ENCODE measurements around the gene MILR1.

The MILR1 gene, protein sequence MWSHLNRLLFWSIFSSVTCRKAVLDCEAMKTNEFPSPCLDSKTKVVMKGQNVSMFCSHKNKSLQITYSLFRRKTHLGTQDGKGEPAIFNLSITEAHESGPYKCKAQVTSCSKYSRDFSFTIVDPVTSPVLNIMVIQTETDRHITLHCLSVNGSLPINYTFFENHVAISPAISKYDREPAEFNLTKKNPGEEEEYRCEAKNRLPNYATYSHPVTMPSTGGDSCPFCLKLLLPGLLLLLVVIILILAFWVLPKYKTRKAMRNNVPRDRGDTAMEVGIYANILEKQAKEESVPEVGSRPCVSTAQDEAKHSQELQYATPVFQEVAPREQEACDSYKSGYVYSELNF

DNA sequence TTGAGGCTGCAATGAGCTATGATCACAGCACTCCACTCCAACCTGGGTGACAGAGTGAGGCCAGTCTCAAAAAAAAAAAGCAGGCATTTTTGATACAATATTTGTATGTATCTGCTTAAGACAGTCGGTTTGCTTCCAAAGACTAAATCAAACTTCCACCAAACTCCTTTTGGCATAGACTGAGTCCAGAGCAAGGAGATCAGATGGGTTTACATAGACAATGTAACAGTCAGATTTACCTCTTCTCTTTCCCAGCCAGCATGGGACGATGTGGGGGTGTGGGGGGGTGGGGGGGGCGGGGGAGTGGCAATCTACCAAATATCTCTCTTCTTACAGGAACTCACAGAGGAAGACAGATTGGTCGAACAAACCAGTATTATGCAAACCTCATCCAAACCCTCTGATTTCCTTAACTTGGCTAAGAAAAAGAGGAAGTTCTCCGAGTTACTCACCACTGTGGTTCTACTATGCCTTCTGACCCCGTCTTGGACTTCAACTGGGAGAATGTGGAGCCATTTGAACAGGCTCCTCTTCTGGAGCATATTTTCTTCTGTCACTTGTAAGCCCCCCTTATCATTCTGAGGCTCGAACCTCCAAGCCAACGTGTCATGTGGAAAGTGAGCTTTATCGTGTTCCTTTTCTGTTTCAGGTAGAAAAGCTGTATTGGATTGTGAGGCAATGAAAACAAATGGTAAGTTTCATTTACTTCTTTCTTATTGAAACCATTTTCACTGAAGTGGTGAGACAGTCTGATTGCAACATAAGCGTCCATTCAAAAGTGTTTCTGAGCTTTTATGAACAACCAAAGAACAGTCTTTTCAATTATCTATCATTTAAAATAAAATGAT, at the start of gene MILR1:
TSS of gene MILR1 (plus strand) at position 451 of the 848 bp plus-strand sequence. CDS start at position 505, 54 bp downstream.
- Mint-ChIP-seq H3K9me3 (no peaks in the 10 kb centered on the region), H3K4me3 (no peak within 1 kb of the TSS), H3K27ac (peak within 1 kb of the TSS; percentile 23), H3K36me3 (no peaks in the 10 kb centered on the region), H3K4me1 (peaks cover 13% of the 10 kb centered on the region)
- ATAC-seq = no peak
- no peak for DNase-seq (ENCODE audit: low spot score in 2 of 2)

DNA sequence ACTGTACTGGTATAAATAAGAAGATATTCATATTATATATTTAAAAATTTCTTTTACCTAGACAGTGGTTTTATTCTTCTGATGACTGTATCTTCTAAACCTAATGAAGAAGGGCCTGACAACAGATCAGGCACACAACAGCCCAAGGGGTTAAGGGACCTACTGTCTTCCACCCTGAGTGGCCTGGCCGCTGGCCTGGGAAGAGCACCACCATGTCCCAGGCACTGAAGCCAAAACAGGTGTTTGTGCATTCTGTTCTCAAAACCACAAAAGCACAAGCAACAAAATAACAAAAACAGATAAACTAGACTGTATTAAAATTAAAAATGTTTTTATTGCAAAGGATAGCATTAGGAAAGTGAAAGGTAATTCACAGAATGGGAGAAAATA, 49.2 kb upstream of the MILR1 start:
- Mint-ChIP-seq H3K4me1 (peaks cover 10% of the 10 kb centered on the region), H3K36me3 (no peaks in the 10 kb centered on the region)

DNA sequence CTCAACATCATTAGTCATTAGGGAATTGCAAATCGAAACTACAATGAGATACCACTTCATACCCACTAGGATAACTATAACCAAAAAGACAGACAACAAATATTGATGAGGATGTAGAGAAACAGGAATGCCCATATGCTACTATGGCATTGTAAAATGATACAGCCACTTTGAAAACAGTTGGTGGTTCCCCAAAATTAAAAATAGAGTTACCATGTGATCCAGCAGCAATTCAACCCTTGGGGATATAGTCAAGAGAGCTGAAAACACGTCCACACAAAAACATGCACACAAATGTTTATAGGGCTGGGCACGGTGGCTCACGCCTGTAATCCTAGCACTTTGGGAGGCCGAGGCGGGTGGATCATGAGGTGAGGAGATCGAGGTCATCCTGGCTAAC, 48.3 kb upstream of the MILR1 start:
- H3K36me3 Mint-ChIP-seq = no peaks in the 10 kb centered on the region
- H3K27ac Mint-ChIP-seq = no peak overlapping the region
- no peaks in the 10 kb centered on the region for H3K9me3 Mint-ChIP-seq
- H3K4me1 Mint-ChIP-seq = peaks cover 10% of the 10 kb centered on the region
- no peak for ATAC-seq
- no peak overlapping the region for H3K4me3 Mint-ChIP-seq
- no peak for DNase-seq (ENCODE audit: low spot score in 2 of 2)

More for the DNA sequence above, 49.2 kb upstream of the MILR1 start:
- no peak for DNase-seq (ENCODE audit: low spot score in 2 of 2)
- no peak for ATAC-seq
- no peak overlapping the region for H3K27ac Mint-ChIP-seq
- H3K9me3 Mint-ChIP-seq = no peaks in the 10 kb centered on the region
- H3K4me3 Mint-ChIP-seq = no peak overlapping the region

DNA sequence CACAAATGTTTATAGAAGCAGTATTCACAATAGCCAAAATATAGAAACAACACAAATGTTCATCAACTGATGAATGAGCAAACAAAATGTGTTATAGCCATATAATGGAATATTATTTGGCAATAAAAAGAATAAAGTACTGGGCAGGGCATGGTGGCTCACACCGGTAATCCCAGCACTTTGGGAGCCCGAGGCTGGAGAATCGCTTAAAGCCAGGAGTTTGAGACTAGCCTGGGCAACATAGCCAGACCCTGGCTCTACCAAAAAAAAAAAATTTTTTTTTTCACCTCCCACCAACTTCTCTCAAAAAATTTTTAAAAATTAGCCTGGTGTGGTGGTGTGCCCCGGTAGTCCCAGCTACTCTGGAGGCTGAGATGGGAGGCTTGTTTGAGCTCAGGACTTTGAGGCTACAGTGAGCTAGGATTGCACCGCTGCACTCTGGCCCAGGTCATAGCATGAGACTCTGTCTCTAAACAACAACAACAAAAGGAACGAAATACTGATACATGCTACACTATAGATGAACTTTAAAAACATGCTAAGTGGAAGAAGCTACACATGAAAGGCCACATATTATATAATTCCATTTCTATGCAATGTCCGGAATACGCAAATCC, 47.6 kb upstream of the MILR1 start:
- H3K9me3 Mint-ChIP-seq = no peaks in the 10 kb centered on the region
- no peak for DNase-seq (ENCODE audit: low spot score in 2 of 2)
- peaks cover 10% of the 10 kb centered on the region for H3K4me1 Mint-ChIP-seq
- H3K27ac Mint-ChIP-seq = peak overlapping the region; percentile 60
- no peak for ATAC-seq
- H3K4me3 Mint-ChIP-seq = no peak overlapping the region
- H3K36me3 Mint-ChIP-seq = no peaks in the 10 kb centered on the region

DNA sequence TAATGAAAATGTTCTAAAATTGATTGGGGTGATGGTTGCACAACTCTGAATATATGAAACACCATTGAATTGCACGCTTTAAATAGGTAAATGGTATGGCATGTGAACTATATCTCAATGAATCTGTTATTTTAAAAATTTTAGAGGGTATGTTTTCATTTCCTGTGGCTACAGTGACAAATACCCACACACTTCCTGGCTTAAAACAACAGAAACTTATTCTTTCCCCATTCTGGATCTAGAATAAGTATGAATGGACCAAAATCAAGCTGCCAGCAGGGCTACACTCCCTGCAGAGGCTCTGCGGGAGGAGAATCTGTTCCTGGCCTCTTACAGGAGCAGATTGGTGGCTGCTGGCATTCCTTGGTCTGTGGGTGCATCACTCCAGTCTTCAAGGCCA, 47.0 kb upstream of the MILR1 start:
- no peak for ATAC-seq
- H3K27ac Mint-ChIP-seq = no peak overlapping the region
- H3K36me3 Mint-ChIP-seq = no peaks in the 10 kb centered on the region
- no peak for DNase-seq (ENCODE audit: low spot score in 2 of 2)
- no peaks in the 10 kb centered on the region for H3K9me3 Mint-ChIP-seq
- no peak overlapping the region for H3K4me3 Mint-ChIP-seq
- peaks cover 10% of the 10 kb centered on the region for H3K4me1 Mint-ChIP-seq

DNA sequence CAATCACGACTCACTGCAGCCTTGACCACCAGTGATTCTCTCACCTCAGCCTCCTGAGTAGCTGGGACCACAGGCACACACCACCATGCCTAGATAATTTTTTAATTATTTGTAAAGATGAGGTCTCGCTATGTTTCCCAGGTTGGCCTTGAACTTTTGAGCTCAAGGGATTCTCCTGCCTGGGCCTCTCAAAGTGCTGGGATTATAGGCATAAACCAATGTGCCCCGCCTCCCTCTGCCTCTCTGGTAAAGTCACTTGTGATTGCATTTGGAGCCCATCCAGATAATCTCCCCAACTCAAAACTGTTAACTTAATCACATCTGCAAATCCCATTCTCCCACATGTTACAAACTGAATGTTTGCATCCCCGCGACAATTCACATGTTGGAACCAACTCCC, 46.4 kb upstream of the MILR1 start:
- no peak for ATAC-seq
- no peaks in the 10 kb centered on the region for H3K9me3 Mint-ChIP-seq
- H3K4me3 Mint-ChIP-seq = no peak overlapping the region
- no peak for DNase-seq (ENCODE audit: low spot score in 2 of 2)
- no peaks in the 10 kb centered on the region for H3K36me3 Mint-ChIP-seq
- no peak overlapping the region for H3K27ac Mint-ChIP-seq
- peaks cover 10% of the 10 kb centered on the region for H3K4me1 Mint-ChIP-seq

DNA sequence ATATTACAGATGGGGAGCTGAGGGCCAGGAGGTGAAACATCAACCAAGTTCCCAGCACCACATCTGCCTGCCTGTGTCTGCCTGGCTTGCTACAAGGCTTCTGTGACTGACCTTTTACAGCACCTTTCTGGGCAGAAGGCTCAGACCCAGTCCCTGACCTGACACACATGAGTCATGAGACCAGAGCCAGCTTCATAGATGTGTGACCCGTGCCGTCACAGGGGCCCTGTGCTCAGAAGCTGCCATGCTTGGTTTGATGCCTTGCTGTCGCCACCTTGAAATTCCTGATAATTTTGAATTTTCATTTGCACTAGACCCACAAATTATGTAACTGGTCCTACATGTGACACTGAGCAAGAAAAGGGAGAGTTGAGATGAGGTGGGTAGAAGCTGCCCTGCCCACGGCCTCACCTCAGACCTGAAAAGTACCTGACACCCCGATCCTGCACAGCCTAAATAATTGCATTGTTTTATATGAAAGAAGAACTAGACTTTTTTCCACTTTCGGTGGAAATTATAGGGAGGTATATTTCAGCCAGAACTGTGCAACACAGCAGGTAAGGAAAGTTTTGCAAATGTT, 44.9 kb upstream of the MILR1 start:
- Mint-ChIP-seq H3K9me3 (no peaks in the 10 kb centered on the region), H3K4me3 (no peak overlapping the region), H3K27ac (no peak overlapping the region), H3K36me3 (no peaks in the 10 kb centered on the region), H3K4me1 (peaks cover 10% of the 10 kb centered on the region)
- ATAC-seq (no peak), DNase-seq (ENCODE audit: low spot score in 2 of 2) (no peak)

DNA sequence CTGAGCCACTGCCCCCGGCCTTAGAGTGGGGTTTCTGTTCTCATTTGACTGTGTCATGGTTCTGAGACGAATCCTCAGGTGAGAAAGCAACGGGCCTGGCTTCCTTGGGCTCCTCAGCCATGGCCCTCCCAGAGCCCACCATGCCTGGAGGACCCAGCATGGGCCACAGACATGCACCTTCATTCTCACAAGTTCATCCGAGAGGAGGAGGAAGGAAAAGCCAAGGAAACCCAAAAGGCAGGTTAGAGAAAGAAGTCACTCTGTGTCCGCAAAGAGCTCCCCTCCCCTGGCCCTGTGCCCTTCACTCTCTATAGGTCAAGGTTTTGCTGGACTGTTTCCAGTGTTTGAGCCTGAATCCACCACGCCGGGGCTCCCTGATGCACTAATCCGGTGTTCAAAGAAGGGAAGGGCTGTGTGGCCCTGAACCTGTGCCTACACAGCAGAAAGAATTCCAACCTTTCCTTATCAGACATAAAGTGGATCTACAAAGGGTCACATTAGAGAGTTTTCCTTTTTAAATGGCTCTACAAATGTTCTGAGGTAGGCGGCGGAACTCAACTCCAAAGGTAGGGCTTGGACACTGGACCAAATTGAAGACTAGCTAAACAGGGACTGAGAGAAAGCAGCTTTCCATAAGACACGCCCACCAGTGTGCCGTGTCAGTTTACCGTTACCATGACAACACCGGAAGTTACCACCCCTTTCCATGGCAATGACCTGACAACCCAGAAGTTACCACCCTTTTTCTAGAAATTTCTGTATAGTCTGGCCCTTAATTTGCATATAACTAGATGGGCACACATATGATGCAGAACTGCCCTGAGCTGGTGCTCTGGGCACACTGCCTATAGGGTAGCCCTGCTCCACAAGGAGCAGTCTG, 42.4 kb upstream of the MILR1 start:
- Mint-ChIP-seq H3K4me3 (no peak overlapping the region), H3K36me3 (peaks cover 4% of the 10 kb centered on the region), H3K27ac (no peak overlapping the region), H3K4me1 (peaks cover 8% of the 10 kb centered on the region), H3K9me3 (no peaks in the 10 kb centered on the region)
- no peak for ATAC-seq
- DNase-seq (ENCODE audit: low spot score in 2 of 2) = no peak

DNA sequence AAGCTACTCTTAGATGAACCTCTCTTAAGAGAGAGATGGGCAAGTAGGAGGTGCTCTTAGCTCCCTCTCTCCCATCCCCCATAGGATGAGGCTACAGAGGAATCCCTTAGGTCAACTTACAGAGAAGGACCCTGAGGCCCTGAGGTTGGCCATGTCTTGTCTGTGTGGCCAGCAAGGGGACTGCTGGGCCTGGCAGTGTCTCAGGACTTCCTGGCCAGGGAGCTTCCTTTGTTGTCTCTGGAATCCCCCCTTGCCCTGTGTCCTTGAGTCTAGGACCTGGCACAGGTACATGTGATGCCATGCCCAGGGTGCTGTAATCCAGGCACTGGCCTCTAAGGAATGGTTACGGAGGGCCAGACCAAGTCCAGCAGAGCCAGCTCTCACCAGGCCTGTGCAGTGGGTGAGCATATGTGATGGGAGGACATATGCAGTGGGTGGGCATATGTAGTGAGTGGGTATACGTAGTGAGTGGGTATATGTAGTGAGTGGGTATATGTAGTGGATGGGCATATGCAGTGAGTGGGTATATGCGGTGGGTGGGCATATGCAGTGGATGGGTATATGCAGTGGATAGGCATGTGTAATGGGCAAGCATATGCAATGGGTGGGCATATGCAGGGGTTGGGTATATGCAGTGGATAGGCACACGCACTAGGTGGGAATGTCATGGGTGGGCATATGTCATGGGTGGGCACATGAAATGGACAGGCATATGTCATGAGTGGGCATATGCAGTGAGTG, 38.0 kb upstream of the MILR1 start:
- H3K4me1 Mint-ChIP-seq = no peaks in the 10 kb centered on the region
- no peak overlapping the region for H3K4me3 Mint-ChIP-seq
- ATAC-seq (peak; percentile 16), DNase-seq (ENCODE audit: low spot score in 2 of 2) (no peak)
- H3K27ac Mint-ChIP-seq = no peak overlapping the region
- H3K9me3 Mint-ChIP-seq = no peaks in the 10 kb centered on the region
- H3K36me3 Mint-ChIP-seq = peaks cover 4% of the 10 kb centered on the region

DNA sequence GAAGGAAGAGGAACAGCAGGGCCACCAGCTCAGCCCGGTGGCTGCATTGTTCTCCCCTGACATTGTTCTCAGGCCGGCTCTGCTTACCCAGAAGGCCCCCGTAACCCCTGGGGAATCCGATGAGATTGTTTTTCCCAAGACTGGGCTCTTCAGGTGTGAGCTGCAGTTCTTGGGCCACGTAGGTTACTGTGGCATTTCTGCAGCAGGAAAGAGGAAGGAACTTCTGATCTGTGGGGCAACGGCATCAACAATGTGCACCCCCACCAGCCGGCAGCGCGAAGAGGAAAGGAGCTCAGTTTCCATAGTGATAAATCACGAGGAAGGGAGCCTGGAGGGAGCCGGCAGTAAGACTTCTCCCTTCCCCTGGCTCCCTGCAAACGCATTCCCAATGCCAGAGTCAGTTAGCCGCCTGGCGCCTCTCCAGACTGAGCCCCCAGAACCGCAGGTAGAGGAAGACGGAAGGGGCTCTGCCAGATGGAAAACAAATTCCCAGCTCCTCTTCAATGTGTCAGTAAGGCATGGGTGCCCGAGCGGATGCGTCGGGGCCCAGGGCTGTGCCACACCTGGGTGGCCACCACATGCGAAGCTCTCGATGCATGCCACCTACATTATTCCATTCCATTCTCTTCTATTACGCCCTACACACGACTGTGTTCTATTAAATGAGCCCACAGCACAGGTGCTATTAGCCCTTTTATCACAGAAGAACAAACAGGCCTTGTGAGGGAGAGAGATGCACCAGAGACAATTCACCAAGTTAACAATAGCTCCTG, 36.7 kb upstream of the MILR1 start:
- peaks cover 4% of the 10 kb centered on the region for H3K36me3 Mint-ChIP-seq

DNA sequence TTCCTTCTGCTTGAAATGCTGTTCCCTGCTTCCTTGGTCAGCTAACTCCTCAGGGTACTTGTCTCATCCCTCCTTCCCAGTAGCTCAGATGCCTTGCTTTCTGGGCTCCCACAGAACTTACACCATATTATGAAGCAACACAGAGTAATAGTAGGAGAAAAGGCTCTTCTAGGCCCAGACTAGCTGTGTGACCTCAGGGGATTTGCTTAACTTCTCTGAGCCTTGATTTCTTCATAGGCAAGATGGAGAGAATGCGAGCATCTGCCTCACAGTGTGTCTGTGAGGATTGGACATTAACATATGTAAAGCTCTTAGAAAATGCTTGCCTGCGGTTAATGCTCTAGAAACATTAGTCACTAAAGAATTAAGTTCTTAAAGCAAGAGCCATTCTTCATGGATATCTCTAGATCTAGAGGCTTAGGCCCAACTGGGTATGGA, 36.0 kb upstream of the MILR1 start:
- H3K4me1 Mint-ChIP-seq = no peaks in the 10 kb centered on the region
- DNase-seq (ENCODE audit: low spot score in 2 of 2) (no peak), ATAC-seq (no peak)
- no peak overlapping the region for H3K27ac Mint-ChIP-seq
- H3K9me3 Mint-ChIP-seq = no peaks in the 10 kb centered on the region
- H3K4me3 Mint-ChIP-seq = no peak overlapping the region
- H3K36me3 Mint-ChIP-seq = peaks cover 4% of the 10 kb centered on the region

More for the DNA sequence above, 36.7 kb upstream of the MILR1 start:
- Mint-ChIP-seq H3K9me3 (no peaks in the 10 kb centered on the region), H3K27ac (no peak overlapping the region), H3K4me1 (no peaks in the 10 kb centered on the region), H3K4me3 (peak overlapping the region; percentile 32)
- ATAC-seq = no peak
- no peak for DNase-seq (ENCODE audit: low spot score in 2 of 2)

DNA sequence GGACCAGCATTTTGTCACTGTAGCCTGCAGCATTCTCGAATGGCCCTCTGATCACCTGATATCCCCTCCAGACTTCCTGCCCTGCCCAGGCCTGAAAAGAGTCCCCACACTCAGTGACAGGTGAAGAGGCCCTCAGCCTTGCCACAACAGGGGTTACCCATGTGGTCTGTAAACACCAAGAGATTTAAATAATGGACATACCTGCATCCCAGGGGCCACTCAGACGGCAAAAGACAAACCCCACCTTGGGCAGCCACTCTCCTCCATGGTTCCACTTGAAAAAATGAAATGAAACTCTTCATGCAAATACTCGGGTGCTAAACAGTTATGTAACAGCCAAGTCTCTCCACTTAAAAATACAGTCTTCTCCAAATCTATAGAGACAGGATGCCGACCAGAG, 35.4 kb upstream of the MILR1 start:
- Mint-ChIP-seq H3K27ac (no peak overlapping the region), H3K9me3 (no peaks in the 10 kb centered on the region), H3K36me3 (peaks cover 4% of the 10 kb centered on the region), H3K4me1 (no peaks in the 10 kb centered on the region), H3K4me3 (no peak overlapping the region)
- ATAC-seq = no peak
- DNase-seq (ENCODE audit: low spot score in 2 of 2) = no peak

DNA sequence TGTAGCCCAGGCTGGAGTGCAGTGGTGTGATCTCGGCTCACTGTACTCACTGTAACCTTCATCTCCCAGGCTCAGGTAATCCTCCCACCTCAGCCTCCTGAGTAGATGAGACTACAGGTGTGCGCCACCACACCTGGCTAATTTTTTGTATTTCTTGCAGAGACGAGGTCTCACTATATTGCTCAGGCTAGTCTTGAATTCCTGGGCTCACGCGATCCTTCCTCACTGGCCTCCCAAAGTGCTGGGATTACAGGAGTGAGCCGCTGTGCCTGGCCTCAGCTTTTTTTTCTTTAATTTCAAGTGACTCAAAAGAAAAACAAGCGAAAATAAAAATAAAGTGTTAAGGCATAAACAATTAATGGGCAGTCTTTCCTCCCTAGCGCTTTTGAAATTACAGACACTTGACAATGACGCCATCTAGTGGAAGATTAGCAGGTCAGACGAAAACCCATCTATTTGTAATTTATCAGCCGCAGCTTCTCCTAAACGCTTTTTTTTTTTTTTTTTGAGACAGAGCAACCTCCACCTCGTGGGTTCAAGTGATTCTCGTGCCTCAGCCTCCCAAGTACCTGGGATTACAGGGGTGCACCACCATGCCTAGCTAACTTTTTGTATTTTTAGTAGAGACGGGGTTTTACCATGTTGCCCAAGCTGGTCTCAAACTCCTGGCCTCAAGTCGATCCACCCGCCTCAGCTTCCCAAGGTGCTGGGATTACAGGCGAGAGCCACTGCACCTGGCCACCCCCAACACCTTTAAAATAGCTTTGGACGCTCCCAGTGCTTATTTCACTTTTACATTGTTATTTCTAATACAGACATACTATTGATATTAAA, 30.2 kb upstream of the MILR1 start:
- Mint-ChIP-seq H3K27ac (no peak overlapping the region), H3K36me3 (no peaks in the 10 kb centered on the region), H3K4me1 (no peaks in the 10 kb centered on the region), H3K4me3 (no peak overlapping the region), H3K9me3 (no peaks in the 10 kb centered on the region)
- no peak for DNase-seq (ENCODE audit: low spot score in 2 of 2)
- ATAC-seq = peak; percentile 65

Measured in stimulated activated effector memory CD8-positive, alpha-beta T cell treated with anti-CD3 and anti-CD28 coated beads, Interleukin-12 subunit alpha, Interleukin-12 subunit beta, amount 100 ng/mL, for 72 hours (primary cell).